GM19395 (cell line): Measurements from ENCODE around the gene DUSP7.

Experiments used
- ATAC-seq: cut with Tn5 transposase; IDR thresholded peaks from one replicate; pipeline ENCODE4 v1.9.1; 2021; ENCODE audit warnings: mild to moderate bottlenecking, moderate library complexity; ENCODE audit not compliant: unreplicated experiment

Gene DUSP7

GRCh38 chr3:52086976-52087663, 30.7 kb upstream of the DUSP7 start:
- ATAC-seq: no peak

GRCh38 chr3:52086461-52086860, 30.1 kb upstream of the DUSP7 start:
- ATAC-seq: no peak

DNA sequence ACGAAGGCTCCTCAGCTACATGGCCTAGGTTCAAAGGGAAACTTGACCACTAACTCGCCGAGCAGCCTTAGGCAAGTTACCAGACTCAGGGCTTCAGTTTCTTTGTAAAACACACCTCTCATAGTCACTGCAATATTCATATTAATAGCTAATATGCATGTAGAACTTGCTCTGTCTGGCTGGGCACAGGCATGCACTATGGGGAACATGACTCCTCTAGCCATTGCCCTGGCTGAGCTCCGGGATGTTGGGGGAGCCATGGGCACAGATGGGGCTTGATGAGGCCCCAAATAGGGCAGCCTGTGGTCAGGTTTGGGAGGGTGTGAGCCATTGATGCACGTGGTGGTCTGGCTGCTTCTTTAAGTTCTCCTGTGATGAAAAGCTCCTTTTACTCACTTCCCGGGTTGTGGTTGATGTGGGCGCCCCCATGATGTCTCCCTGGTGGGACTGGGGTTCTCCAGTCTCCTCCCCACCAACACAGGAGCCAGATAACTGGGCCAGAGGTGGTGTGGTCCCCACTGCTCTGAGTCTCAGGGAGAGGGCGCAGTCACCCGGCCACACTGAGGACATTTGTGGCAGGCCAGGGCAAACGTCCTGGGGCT, 29.4 kb upstream of the DUSP7 start:
- no peak for ATAC-seq

DNA sequence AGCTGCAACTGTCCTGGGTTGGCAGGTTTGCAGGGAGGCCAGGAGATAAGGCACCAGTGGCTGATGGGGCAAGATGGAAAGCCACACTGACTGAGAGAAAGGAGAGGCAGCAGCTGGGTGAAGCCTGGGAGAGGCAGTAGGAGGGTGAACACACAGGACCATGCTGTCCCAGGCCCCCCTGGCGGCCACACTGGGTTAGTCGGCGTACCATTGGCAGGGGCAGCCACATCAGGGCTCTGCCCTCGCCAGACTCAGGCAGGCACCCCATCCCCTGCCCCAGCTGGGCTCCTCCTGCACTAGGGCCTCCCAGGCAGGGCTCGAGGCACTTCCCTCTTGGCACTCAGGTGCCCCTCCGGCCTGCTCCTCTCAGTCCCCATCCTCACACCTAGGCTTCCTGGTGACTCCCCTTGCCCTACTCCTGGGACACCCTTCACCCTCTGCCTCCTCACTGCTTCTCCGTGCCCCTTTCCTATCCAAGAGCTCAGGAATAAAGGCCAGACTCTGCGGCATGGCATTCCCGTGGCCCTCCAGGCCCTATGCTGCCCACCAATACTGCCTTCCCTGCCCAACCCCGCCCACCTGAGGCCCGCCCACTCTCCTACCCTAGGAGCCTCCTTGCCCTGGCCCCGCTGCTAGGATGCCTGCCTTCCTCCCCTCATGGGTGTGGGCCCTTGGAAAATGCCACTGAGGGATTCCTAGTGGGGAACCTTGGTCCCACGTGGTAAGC, 28.7 kb upstream of the DUSP7 start:
- no peak for ATAC-seq

DNA sequence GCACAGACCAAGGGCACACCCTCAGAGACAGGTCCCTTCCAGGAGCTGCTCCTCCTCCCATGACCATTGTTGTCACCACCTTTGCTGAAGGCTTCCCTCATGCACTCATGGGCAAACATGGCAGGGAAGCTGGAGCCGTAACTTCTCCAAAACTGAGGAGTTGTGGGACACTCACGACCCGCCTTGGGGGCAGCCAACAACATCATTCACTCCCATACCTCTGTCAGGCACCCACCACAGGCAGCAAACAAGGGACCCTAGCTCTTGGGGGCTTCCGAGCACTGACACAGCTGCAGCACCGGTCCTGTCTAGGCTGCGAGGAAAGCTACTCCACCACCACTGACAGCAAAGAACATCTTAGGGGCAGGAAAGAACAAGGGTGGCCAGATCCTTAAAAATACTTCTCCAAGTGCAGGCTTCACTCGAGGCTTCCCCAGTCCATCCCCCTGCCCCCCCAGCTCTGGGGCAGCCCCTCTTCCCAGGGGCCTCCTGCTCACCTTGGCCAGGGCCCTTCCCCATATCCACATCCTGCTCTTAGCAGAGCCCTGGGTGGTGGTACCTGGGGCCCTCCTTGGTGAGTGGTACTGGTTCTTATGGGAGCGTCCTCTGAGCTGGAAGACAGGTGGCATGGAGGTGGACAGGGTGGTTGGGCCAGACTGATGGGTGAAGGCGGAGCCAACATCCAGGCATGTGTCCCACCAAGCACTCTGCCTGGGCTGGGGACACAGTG, 28.0 kb upstream of the DUSP7 start:
- ATAC-seq: no peak

DNA sequence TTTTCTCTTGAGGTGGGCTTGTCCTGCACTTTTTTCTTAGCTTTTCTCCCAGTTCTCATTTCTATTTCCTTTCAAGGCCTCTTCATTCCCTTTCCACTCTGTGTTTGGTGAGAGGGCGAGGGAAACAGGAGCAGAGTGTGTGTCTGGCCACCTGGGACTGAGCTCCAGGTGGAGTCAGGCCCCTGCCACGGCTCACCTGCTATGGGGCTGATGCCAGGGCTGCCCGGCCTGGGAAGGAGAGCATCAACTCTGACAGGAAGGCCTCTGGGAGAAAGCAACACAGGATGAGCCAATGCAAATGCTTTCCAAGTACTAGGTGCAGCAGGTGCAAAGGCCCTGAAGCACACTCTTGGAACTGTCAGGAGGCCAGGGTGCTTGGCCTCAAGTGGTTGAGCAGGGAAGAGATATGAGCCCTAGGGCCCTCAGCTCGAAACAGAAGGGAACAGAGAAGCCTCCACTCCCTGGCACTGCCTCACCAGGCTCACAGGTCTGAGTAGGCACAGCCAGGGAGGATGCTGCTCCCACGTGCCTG, 27.3 kb upstream of the DUSP7 start:
- no peak for ATAC-seq

DNA sequence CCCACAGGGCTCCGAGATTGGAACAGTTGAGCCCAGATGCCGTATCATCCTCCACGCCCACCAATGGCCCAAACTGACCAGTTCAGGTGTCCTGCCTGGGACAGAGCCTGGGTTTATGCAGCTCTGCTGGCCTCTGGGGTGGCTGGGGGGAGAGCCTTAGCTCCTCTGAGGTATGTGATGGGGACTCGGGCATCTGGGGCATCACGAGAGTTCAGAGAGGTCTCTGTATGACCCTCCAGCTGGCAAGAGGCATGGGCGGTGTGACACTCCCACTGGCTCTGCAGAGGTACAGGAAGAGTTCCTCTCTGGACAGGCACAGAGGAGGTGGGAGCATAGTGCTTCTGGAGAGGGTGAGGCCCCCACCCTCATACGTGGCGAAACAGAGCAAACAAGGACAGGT, 26.6 kb upstream of the DUSP7 start:
- no peak for ATAC-seq

GRCh38 chr3:52080830-52081719, 24.7 kb upstream of the DUSP7 start:
- ATAC-seq: no peak

- no peak for ATAC-seq
Measured at GRCh38 chr3:52079958-52080357, 23.6 kb upstream of the DUSP7 start.

DNA sequence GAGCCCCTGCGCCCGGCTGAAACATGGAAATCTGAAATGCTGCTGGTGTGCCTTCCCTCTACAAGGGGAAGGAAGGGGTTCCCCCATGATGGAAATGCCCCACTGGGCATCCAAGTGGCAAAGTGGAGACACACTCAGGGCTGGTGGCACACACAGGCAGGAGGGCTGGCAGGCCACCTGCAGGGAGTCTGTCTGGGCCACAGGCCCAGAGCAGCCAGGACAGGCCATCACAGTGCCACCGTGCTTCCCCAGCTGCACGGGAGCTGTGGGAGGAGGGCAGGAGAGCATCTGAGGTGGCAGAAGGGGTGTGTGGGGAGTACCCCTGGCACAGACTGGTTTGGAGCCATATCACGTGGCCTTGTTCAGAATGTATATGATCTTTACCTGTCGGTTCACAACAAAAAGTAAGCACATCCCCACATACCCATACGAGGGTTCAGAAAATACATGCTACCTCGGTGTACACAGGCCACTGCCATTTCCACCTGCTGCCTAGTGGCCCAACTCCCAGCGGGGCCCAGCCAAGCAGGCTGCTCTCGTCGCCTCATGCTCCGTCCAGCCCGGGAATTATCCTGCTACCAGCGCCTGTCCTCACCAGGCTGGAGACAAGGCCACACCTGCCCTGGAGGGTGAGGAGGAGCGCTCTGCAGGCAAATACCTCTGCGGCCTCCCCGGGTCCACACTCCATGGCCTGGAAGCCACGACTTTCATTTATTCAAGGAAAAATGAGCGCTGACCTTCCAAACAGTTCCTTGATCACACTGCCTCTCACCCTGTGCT, 22.6 kb upstream of the DUSP7 start:
- ATAC-seq: no peak

GRCh38 chr3:52077925-52078324, 21.6 kb upstream of the DUSP7 start:
- ATAC-seq: no peak

- ATAC-seq: no peak
Measured at GRCh38 chr3:52076896-52077780, 20.8 kb upstream of the DUSP7 start.

GRCh38 chr3:52073490-52073889, 17.1 kb upstream of the DUSP7 start:
- no peak for ATAC-seq

- ATAC-seq: no peak
Measured at GRCh38 chr3:52072471-52072870, 16.1 kb upstream of the DUSP7 start.

GRCh38 chr3:52072020-52072419, 15.6 kb upstream of the DUSP7 start:
- ATAC-seq: no peak

DNA sequence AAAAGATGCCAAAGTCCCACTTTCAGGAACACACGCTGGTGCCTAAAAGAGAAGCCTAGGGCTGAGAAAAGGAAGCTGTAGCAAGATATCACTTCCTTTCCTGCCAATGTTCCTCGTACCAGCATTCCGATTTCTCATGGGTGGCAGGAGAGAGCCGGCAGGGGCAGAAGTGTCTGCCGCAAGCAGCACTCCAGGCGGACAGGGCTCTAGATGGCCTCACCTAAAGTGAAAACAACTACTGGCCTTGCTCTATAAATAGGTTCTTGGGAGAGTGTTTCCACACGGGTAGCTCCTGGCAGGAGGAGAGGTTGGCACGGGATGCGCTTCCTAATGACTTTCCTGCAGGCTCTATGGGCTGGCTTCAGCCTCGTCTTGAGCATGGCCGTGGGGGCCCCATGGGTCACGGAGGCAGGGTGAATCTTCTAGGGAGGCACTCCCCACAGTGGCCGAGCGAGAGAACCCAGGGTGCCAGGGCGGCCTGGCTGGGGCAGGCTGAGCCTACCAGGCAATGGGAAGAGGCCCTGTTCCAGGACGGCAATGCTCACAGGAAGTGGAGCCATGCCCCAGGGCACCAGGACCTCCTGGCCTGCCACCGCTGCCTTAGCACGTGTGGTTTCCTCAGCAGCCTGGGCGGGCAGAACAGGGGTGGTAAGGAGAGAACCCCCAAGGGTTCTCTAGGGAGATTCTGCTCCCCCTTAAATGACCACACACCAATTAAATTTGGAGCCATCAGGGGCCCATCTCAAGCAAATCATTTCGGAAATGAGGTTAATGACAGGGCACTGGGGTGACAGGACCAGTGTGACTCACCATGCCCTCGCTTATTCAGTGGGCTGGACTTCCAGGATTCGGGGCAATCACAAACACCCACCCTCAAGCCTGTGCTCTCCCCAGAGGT, 14.6 kb upstream of the DUSP7 start:
- ATAC-seq: no peak

GRCh38 chr3:52069855-52070254, 13.5 kb upstream of the DUSP7 start:
- no peak for ATAC-seq

- no peak for ATAC-seq
Measured at GRCh38 chr3:52069135-52069534, 12.8 kb upstream of the DUSP7 start.
